Activated CD4-positive, alpha-beta T cell treated with anti-CD3 and anti-CD28 coated beads for 36 hours (primary cell): Measurements from ENCODE around the gene ALDH18A1. TPM values are rescaled to one million over a fixed set of nuclear protein-coding genes. Genes with fewer than 3 reads are reported as not detected.

Experiments
- ATAC-seq: fragments of 200-7000 bp; cut with Tn5 transposase; one replicate; pipeline ENCODE4 v1.10.0; 2021; ENCODE audit warnings: mild to moderate bottlenecking, moderate library complexity
- CTCF ChIA-PET: fragments of 350-600 bp; sonication (Branson Sonifier 250); formaldehyde crosslinking; loops from one replicate; lab custom pipeline; 2021; ENCODE audit warnings: antibody characterized with exemption; lab: Charles Lee
- POLR2A ChIA-PET: fragments of 350-600 bp; sonication (Branson Sonifier 250); formaldehyde crosslinking; loops from one replicate; lab custom pipeline; 2021; ENCODE audit warnings: antibody characterized with exemption, inconsistent platforms; lab: Charles Lee
- DNase-seq: peaks from one replicate; pipeline ENCODE4 v3.0.0-alpha.2; 2020
- H3K27ac Mint-ChIP-seq: one replicate; pipeline ENCODE4 v1.8.0; 2021; ENCODE audit warnings: mixed read lengths
- H3K27me3 Mint-ChIP-seq: one replicate; pipeline ENCODE4 v1.8.0; 2021; ENCODE audit warnings: mixed read lengths
- H3K36me3 Mint-ChIP-seq: one replicate; pipeline ENCODE4 v1.8.0; 2021; ENCODE audit warnings: low read depth, mixed read lengths
- H3K4me1 Mint-ChIP-seq: one replicate; pipeline ENCODE4 v1.8.0; 2021; ENCODE audit warnings: mixed read lengths
- H3K4me3 Mint-ChIP-seq: one replicate; pipeline ENCODE4 v1.8.0; 2021; ENCODE audit warnings: mild to moderate bottlenecking, moderate library complexity, mixed read lengths
- H3K9me3 Mint-ChIP-seq: one replicate; pipeline ENCODE4 v1.8.0; 2021; ENCODE audit warnings: low read depth, mixed read lengths
- intact Hi-C, 2 experiments: fragments of 100-400 bp; cut with DNase I in 1 of 2; cut with micrococcal nuclease in 1 of 2; formaldehyde crosslinking; loops; one replicate each; pipeline versions ENCODE4 v1.14.2 to v1.15.1; 2022 to 2024; cut with DNase I, micrococcal nuclease
- total RNA-seq, 2 experiments: library from RNA; stranded (reverse); gene quantifications; one replicate each; pipeline ENCODE4 v1.2.3, GENCODE V29; 2021

The ALDH18A1 gene
- total RNA-seq = 100 to 1,000 TPM; 117 to 120 TPM

GRCh38 chr10:95656291-95657164, at the start of gene ALDH18A1:
Gene ALDH18A1, minus strand, starts transcription at chr10:95656711. Its CDS starts 3,334 bp downstream, at chr10:95653377.
- intact Hi-C loops = loop anchor here (1.0 to 5.0 kb wide), 5 partner anchors 37 to 1049 kb away; partner anchors contain the start of genes SORBS1 (in 2 of the 2) and TCTN3 (in 2 of the 2)
- peaks cover 26% of the 10 kb centered on the region for H3K4me1 Mint-ChIP-seq

GRCh38 chr10:95698415-95698814, 41.9 kb upstream of the ALDH18A1 start:
- Mint-ChIP-seq H3K4me1 (peaks cover 7% of the 10 kb centered on the region), H3K36me3 (no peaks in the 10 kb centered on the region), H3K27ac (no peak overlapping the region), H3K9me3 (no peaks in the 10 kb centered on the region), H3K27me3 (peaks cover 8% of the 10 kb centered on the region), H3K4me3 (no peak overlapping the region)
- ATAC-seq (no peak), DNase-seq (no peak)
- CTCF ChIA-PET = no interaction called here
- intact Hi-C loops = loop anchor here in 1 of 2 experiments (10.0 kb wide), 2 partner anchors 596 to 646 kb away; no protein-coding TSS in a partner anchor
- POLR2A ChIA-PET = no interaction called here

More at GRCh38 chr10:95656291-95657164, at the start of gene ALDH18A1:
- ChIA-PET POLR2A (no interaction called here), CTCF (interaction anchor here (0.6 to 1.4 kb wide), 2 partner anchors 37 to 158 kb away, joined by 3 to 6 read pairs; partner anchors contain the start of gene TCTN3)
- peak; percentile 93 for DNase-seq
- Mint-ChIP-seq H3K27me3 (no peaks in the 10 kb centered on the region), H3K4me3 (peak within 1 kb of the TSS; percentile 94), H3K36me3 (peaks cover 33% of the 10 kb centered on the region), H3K27ac (peak within 1 kb of the TSS; percentile 99), H3K9me3 (peaks cover 10% of the 10 kb centered on the region)
- peak; percentile 91 for ATAC-seq

GRCh38 chr10:95697429-95697828, 40.9 kb upstream of the ALDH18A1 start:
- Mint-ChIP-seq H3K9me3 (no peaks in the 10 kb centered on the region), H3K36me3 (peaks cover 6% of the 10 kb centered on the region), H3K27ac (no peak overlapping the region), H3K4me1 (peaks cover 13% of the 10 kb centered on the region), H3K4me3 (no peak overlapping the region), H3K27me3 (peaks cover 8% of the 10 kb centered on the region)
- intact Hi-C loops = loop anchor here in 1 of 2 experiments (10.0 kb wide), 2 partner anchors 597 to 647 kb away; no protein-coding TSS in a partner anchor
- ChIA-PET CTCF (no interaction called here), POLR2A (interaction anchor here (0.6 kb wide), 1 partner anchor 24 kb away, joined by 6 read pairs; no protein-coding TSS in a partner anchor)
- DNase-seq (no peak), ATAC-seq (no peak)

- peaks cover 8% of the 10 kb centered on the region for H3K27me3 Mint-ChIP-seq
- ATAC-seq = no peak
- no peak for DNase-seq
- POLR2A ChIA-PET = no interaction called here
- H3K4me1 Mint-ChIP-seq = peaks cover 37% of the 10 kb centered on the region
- CTCF ChIA-PET = interaction anchor here (0.6 to 3.6 kb wide), 13 partner anchors 8 to 260 kb away, joined by 3 to 107 read pairs (median 4); no protein-coding TSS in a partner anchor
- H3K27ac Mint-ChIP-seq = peak overlapping the region; percentile 79
- no peaks in the 10 kb centered on the region for H3K9me3 Mint-ChIP-seq
- H3K4me3 Mint-ChIP-seq = peak overlapping the region; percentile 98
- peaks cover 24% of the 10 kb centered on the region for H3K36me3 Mint-ChIP-seq
- intact Hi-C loops = loop anchor here (1.0 to 10.0 kb wide), 12 partner anchors 133 to 1992 kb away; partner anchors contain the start of genes CCNJ (in 2 of the 2), FRA10AC1 (in 2 of the 2), ZNF518A (in 2 of the 2) and CC2D2B (in 1 of the 2)
Observed at GRCh38 chr10:95694665-95695064, 38.2 kb upstream of the ALDH18A1 start.

GRCh38 chr10:95693668-95694534, 37.4 kb upstream of the ALDH18A1 start, which contains the start of gene TCTN3:
Gene TCTN3, minus strand, starts transcription at chr10:95693927. Its CDS starts 28 bp downstream, at chr10:95693899.
- CTCF ChIA-PET = interaction anchor here (0.6 to 3.6 kb wide), 39 partner anchors 8 to 647 kb away, joined by 3 to 107 read pairs (median 3); partner anchors contain the start of genes ALDH18A1 and CCNJ
- intact Hi-C loops = loop anchor here (1.0 to 10.0 kb wide), 14 partner anchors 38 to 1992 kb away; partner anchors contain the start of genes ALDH18A1 (in 2 of the 2), CC2D2B (in 2 of the 2), CCNJ (in 2 of the 2) and FRA10AC1 (in 2 of the 2)
- peaks cover 24% of the 10 kb centered on the region for H3K36me3 Mint-ChIP-seq
- POLR2A ChIA-PET = interaction anchor here (0.6 to 1.0 kb wide), 4 partner anchors 62 to 436 kb away, joined by 3 to 4 read pairs (median 4); partner anchors contain the start of genes ENTPD1 and ZNF518A
- H3K4me1 Mint-ChIP-seq = peaks cover 37% of the 10 kb centered on the region
- H3K4me3 Mint-ChIP-seq = peak within 1 kb of the TSS; percentile 98
- H3K9me3 Mint-ChIP-seq = no peaks in the 10 kb centered on the region
- ATAC-seq (peak; percentile 99), DNase-seq (peak; percentile 96)
- H3K27me3 Mint-ChIP-seq = peaks cover 4% of the 10 kb centered on the region
- H3K27ac Mint-ChIP-seq = peak within 1 kb of the TSS; percentile 92

GRCh38 chr10:95693071-95693667, 36.7 kb upstream of the ALDH18A1 start:
- POLR2A ChIA-PET = interaction anchor here (0.6 to 1.0 kb wide), 4 partner anchors 16 to 1102 kb away, joined by 3 to 4 read pairs (median 4); partner anchors contain the start of gene ZNF518A
- peaks cover 27% of the 10 kb centered on the region for H3K36me3 Mint-ChIP-seq
- ATAC-seq (no peak), DNase-seq (no peak)
- peaks cover 37% of the 10 kb centered on the region for H3K4me1 Mint-ChIP-seq
- intact Hi-C loops = loop anchor here (1.0 to 10.0 kb wide), 6 partner anchors 37 to 1991 kb away; partner anchors contain the start of genes ALDH18A1 (in 2 of the 2), FRA10AC1 (in 2 of the 2), CC2D2B (in 1 of the 2) and TM9SF3 (in 1 of the 2)
- peak overlapping the region; percentile 92 for H3K27ac Mint-ChIP-seq
- CTCF ChIA-PET = interaction anchor here (0.6 to 3.6 kb wide), 38 partner anchors 9 to 648 kb away, joined by 3 to 107 read pairs (median 3); partner anchors contain the start of genes ALDH18A1 and CCNJ
- H3K27me3 Mint-ChIP-seq = no peaks in the 10 kb centered on the region
- no peaks in the 10 kb centered on the region for H3K9me3 Mint-ChIP-seq
- peak overlapping the region; percentile 98 for H3K4me3 Mint-ChIP-seq

GRCh38 chr10:95691281-95691680, 34.8 kb upstream of the ALDH18A1 start:
- Mint-ChIP-seq H3K27me3 (no peaks in the 10 kb centered on the region), H3K27ac (no peak overlapping the region), H3K9me3 (no peaks in the 10 kb centered on the region), H3K4me1 (peaks cover 37% of the 10 kb centered on the region), H3K36me3 (peaks cover 32% of the 10 kb centered on the region), H3K4me3 (no peak overlapping the region)
- ChIA-PET POLR2A (no interaction called here), CTCF (interaction anchor here (1.0 kb wide), 1 partner anchor 153 kb away, joined by 3 read pairs; no protein-coding TSS in a partner anchor)
- intact Hi-C loops = loop anchor here (5.0 to 10.0 kb wide), 4 partner anchors 604 to 1989 kb away; partner anchors contain the start of genes FRA10AC1 (in 2 of the 2) and TM9SF3 (in 1 of the 2)
- no peak for DNase-seq
- no peak for ATAC-seq

GRCh38 chr10:95688648-95689047, 32.1 kb upstream of the ALDH18A1 start:
- peaks cover 31% of the 10 kb centered on the region for H3K4me1 Mint-ChIP-seq
- POLR2A ChIA-PET = no interaction called here
- H3K27me3 Mint-ChIP-seq = no peaks in the 10 kb centered on the region
- H3K9me3 Mint-ChIP-seq = no peaks in the 10 kb centered on the region
- no peak overlapping the region for H3K27ac Mint-ChIP-seq
- intact Hi-C loops = no loop called here
- H3K4me3 Mint-ChIP-seq = no peak overlapping the region
- peaks cover 46% of the 10 kb centered on the region for H3K36me3 Mint-ChIP-seq
- DNase-seq (no peak), ATAC-seq (no peak)
- CTCF ChIA-PET = interaction anchor here (1.3 to 2.1 kb wide), 3 partner anchors 8 to 176 kb away, joined by 3 to 6 read pairs (median 4); no protein-coding TSS in a partner anchor

- H3K9me3 Mint-ChIP-seq = no peaks in the 10 kb centered on the region
- intact Hi-C loops = no loop called here
- DNase-seq (no peak), ATAC-seq (no peak)
- ChIA-PET POLR2A (no interaction called here), CTCF (interaction anchor here (1.7 kb wide), 1 partner anchor 10 kb away, joined by 7 read pairs; the partner anchor contains the start of gene TCTN3)
- H3K27me3 Mint-ChIP-seq = no peaks in the 10 kb centered on the region
- no peak overlapping the region for H3K27ac Mint-ChIP-seq
- no peaks in the 10 kb centered on the region for H3K4me1 Mint-ChIP-seq
- H3K4me3 Mint-ChIP-seq = no peak overlapping the region
- peaks cover 40% of the 10 kb centered on the region for H3K36me3 Mint-ChIP-seq
Observed at GRCh38 chr10:95683966-95684365, 27.5 kb upstream of the ALDH18A1 start.
